Lower leg skin (tissue), 4 donors: ENCODE data around the gene CAPN15. TPM values are rescaled to one million over a fixed set of nuclear protein-coding genes. Genes with fewer than 3 reads are reported as not detected.
A peak's percentile ranks its signal among the peaks of the same experiment; 100 is the strongest.
"Not testable (repeated sequence)": the region's sequence is repeated elsewhere in the genome, so short reads cannot be mapped to it uniquely, and the experiment has no call there.

ENCODE experiments used
- DNase-seq, 2 donors: peaks; one replicate each; pipeline ENCODE4 v3.0.0-alpha.2; 2019; ENCODE audit warnings: low spot score in 2 of 2
- H3K4me3 ChIP-seq: fragments of 200-600 bp; sonication (generic); 2 replicates; pipeline ENCODE4 v1.5.1; 2017; ENCODE audit warnings: mild to moderate bottlenecking, low read depth; ENCODE audit not compliant: poor library complexity, severe bottlenecking
- POLR2A ChIP-seq, 2 donors: fragments of 450-650 bp; IDR thresholded peaks; one replicate each; pipeline ENCODE4 v1.6.1; 2016 to 2017; ENCODE audit warnings: antibody characterized with exemption in 2 of 2, mild to moderate bottlenecking in 1 of 2, moderate library complexity in 1 of 2
- WGBS, 2 donors: methylation state at CpG; one replicate each; pipeline ENCODE4 v1.1.5; 2018; 5-methylcytosine and 5-hydroxymethylcytosine counted together
- intact Hi-C: fragments of 100-400 bp; cut with DNase I; formaldehyde crosslinking; loops from one replicate; pipeline ENCODE4 v1.15.0; 2023; ENCODE audit warnings: low total_unique reads
- total RNA-seq, 4 donors: library from RNA; depleted of rRNA; stranded (reverse); fragments of >200 nt; gene quantifications; one replicate each; pipeline ENCODE4 v1.1.0, GENCODE V29; 2016
- TF ChIP-seq, protein P1 (sequence below), 3 donors: fragments of 450-650 bp; IDR thresholded peaks; one replicate each; pipeline ENCODE4 v1.5.1; 2016; ENCODE audit warnings: antibody characterized with exemption in 3 of 3, mild to moderate bottlenecking in 3 of 3, moderate library complexity in 2 of 3

CAPN15 gene
- 10 to 100 TPM; 80.8 to 95.5 (median 84.6) TPM for total RNA-seq

DNA sequence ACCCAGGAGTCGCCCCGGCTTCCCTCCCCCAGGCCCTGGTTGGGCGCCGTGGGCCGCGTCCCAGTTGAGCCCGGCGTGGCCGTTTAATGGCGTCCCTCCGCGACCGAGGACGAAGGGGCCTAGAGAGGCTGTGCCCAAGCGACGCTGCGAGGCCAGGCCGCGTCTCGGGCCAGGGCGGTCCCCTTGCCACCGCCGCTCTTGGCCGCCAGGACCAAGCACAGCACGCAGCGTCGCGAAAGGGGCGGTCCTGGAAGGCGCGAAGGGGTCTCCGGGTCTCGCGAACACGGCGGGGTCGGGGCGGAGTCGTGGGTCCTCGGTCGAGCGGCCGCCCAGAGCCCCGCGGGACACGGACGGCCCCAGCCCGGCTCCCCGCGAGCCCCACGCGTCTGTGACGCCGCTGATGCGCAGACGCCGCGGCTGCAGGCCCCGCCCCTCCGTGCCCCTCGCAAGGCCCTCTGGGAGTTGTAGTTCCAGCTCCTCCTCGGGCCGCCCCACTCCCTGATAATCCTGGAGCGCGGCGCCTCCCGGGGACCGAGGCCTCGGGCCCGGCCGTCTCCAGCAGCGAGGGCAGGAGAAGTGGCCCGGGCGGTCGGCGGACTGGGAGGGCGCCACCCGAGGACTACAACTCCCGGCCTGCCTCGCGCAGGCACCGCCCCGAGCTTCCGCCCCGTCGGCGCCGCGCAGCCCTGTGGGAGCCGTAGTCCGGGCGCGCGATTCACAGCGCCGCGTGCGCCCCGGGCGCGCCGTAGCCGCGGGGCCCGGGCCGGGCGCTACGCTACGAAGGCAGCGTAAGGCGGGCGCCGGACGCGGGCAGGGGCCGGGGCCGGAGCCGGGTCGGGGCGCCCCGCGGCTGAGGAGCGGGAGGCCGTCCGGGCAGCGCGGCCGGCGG lies at the start of gene CAPN15:
CAPN15 (plus strand) TSS at position 698 of the 889 bp plus-strand sequence. CDS start 19,127 bp downstream, outside the sequence.
- peak within 1 kb of the TSS; percentile 64 for H3K4me3 ChIP-seq
- intact Hi-C loops, result no loop called here
- DNase-seq, result peak; percentile 67 to 97
- TF ChIP-seq, protein P1, sequence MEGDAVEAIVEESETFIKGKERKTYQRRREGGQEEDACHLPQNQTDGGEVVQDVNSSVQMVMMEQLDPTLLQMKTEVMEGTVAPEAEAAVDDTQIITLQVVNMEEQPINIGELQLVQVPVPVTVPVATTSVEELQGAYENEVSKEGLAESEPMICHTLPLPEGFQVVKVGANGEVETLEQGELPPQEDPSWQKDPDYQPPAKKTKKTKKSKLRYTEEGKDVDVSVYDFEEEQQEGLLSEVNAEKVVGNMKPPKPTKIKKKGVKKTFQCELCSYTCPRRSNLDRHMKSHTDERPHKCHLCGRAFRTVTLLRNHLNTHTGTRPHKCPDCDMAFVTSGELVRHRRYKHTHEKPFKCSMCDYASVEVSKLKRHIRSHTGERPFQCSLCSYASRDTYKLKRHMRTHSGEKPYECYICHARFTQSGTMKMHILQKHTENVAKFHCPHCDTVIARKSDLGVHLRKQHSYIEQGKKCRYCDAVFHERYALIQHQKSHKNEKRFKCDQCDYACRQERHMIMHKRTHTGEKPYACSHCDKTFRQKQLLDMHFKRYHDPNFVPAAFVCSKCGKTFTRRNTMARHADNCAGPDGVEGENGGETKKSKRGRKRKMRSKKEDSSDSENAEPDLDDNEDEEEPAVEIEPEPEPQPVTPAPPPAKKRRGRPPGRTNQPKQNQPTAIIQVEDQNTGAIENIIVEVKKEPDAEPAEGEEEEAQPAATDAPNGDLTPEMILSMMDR (IDR thresholded peaks at IDR 0.05), result peak in 1 of 3 donors; percentile 13
- no peak for TF ChIP-seq POLR2A (IDR thresholded peaks at IDR 0.05)
- WGBS, 2 donors, result 0 to 1% methylated on average over 56 to 72 of the region's 129 CpGs

DNA sequence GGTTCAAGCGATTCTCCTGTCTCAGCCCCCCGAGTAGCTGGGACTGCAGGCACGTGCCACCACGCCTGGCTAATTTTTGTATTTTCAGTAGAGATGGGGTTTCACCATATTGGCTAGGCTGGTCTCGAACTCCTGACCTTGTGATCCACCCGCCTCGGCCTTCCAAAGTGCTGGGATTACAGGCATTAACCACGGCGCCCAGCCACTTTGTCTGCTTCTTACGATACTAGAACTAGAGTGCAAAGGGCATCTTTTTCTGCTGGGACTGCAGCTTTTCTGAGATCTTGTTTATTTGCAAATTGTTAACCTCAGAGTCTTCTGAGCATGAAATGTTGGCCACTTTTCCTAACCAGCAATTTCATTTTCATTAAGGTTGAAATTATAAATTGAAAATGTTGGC lies 49.2 kb upstream of the CAPN15 start:
- 96% methylated on average over 10 of the region's 10 CpGs for WGBS, 2 donors
- DNase-seq, intact Hi-C loops, H3K4me3 ChIP-seq: not testable (repeated sequence)

DNA sequence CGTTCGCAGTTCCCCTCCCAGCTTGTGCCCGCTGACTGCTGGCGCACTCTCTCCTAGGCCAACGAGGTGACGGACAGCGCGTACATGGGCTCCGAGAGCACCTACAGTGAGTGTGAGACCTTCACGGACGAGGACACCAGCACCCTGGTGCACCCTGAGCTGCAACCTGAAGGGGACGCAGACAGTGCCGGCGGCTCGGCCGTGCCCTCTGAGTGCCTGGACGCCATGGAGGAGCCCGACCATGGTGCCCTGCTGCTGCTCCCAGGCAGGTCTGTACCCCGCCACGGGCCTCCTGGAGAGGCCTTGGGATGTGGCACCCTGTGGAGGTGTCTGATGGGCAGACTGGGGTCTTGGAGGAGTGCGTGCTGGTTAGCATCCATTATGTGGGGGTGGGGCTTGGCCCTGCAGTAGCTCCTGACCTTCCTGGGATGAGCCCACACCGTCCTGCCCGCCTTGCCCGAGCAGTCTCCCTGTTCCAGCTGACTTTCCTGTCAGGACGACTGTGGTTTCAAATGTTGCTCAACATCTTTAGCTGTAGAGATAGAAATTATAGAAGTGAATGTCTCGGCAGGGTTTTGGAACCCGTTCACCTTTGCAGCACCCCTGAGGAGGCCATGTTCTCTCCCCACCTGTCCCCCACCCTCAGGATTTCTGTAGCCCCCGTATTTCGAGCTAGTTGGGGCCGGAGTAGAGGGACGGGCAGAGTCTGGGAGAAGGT lies 44.9 kb upstream of the CAPN15 start:
- WGBS, 2 donors, result 94% methylated on average over 22 to 26 of the region's 31 CpGs

DNA sequence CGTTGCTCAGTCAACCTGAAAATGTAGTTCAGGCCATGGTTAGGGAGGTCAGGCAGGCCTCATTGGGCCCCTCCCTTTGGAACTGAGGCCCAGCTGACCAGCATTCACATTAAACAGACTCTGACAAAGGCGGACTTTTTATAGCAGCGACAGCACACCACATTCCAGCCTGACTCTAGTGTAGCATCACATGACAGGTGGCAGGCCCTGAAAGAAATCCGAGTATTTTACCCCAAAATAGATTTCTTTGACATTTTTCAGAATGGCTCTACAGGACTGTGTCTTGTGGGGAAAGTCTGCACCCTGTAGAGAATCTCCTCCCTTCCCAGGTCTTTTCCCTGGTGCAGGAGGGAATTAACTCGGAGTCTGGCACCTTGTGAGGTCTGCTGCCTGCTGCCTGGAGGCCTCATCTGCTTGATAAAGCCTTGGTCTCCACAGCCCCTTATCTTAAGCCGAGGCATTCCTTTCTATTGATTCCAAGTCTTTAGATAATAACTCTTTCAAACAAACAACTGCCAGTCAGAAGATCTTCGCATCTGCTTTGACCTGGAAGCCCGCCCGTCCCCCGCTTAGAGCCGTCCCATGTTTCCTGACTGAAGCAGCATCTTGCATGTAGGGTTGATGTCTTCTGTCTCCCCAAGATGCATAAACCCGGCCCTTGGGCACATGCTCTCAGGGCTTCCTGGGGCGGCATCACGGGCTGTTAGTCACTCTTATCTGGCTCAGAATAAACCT lies 44.0 kb upstream of the CAPN15 start:
- WGBS, 2 donors, result 84 to 87% methylated on average over 14 of the region's 14 CpGs
- intact Hi-C loops, result no loop called here
- no peak for DNase-seq
- TF ChIP-seq, protein P1 (IDR thresholded peaks at IDR 0.05), result no peak
- TF ChIP-seq POLR2A (IDR thresholded peaks at IDR 0.05), result no peak
- no peak overlapping the region for H3K4me3 ChIP-seq

More for the DNA sequence above, 44.9 kb upstream of the CAPN15 start:
- DNase-seq, result no peak
- intact Hi-C loops, result no loop called here
- TF ChIP-seq POLR2A (IDR thresholded peaks at IDR 0.05), result no peak
- TF ChIP-seq, protein P1 (IDR thresholded peaks at IDR 0.05), result no peak
- H3K4me3 ChIP-seq, result no peak overlapping the region

DNA sequence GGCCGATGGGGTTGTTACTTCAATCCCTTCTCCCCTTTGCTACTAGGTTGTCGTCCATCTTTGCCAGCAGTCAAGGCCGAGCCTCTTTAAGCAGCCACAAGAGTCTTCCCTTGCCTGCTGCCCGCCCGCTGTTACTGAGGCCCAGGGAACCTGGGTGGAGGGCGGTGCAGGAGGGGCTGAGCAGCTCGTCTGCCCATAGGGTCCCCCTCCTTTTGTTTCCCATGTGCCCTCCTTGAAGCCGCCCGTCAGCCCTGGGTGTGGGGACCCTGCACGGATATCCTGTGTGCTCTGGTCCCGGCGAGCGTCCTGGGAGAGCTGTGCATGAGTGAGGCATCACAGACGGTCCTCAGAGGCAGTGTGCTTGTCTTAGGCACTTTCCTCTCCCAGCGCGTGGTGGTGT lies 37.9 kb upstream of the CAPN15 start:
- 87 to 91% methylated on average over 16 of the region's 16 CpGs for WGBS, 2 donors
- TF ChIP-seq, protein P1 (IDR thresholded peaks at IDR 0.05), result no peak
- TF ChIP-seq POLR2A (IDR thresholded peaks at IDR 0.05), result no peak
- intact Hi-C loops, result no loop called here
- no peak for DNase-seq
- no peak overlapping the region for H3K4me3 ChIP-seq
